ENCODE data around the gene MYEOV. TPM values are rescaled to one million over a fixed set of nuclear protein-coding genes. Genes with fewer than 3 reads are reported as not detected.
A peak's percentile ranks its signal among the peaks of the same experiment; 100 is the strongest.

Gene MYEOV
- total RNA-seq, 1 experiment from 2014 or later, result 0.52 TPM

DNA sequence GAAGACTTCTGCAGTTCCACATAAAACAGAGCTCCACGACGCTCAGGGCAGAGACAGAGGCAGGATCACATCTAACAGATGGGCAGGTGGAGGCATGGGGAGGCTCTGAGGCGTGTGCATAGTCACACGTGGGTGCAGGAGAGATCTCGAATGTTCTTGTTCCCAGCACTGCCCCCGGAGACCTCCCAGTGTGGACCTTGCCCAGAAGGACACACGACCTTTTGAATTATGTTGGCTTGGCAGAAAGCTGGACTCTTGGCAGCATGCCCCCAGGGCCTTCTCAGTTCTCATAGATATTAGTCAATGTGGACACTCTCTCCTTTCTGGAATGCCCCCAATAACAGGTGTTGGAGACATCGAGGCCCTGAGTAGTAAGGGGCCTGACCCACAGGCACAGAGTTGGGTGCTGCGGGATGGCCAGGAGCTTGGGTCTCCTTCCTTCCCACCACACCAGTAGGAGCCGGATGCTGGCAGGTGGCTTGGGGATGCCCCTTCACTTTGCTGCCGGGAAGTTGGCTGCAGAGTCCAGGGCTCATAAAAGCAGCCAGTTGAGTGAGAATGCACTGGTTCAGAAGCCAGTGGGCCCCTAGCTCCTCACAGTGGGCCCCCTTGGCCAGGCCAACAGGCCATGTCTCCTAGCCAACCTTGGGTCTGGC lies 12.1 kb downstream of the MYEOV start:
- POLR2A ChIA-PET, result interaction anchor here (0.6 kb wide), 1 partner anchor 861 kb away, joined by 4 read pairs; no protein-coding TSS in a partner anchor
- Histone ChIP-seq H3K4me1 (peaks cover 18% of the 10 kb centered on the region), H3K4me3 (ENCODE audit: low read depth, low read length) (no peak overlapping the region), H3K9me3 (no peaks in the 10 kb centered on the region), H3K36me3 (ENCODE audit: control insufficient read depth, insufficient read depth, low read length) (no peaks in the 10 kb centered on the region), H3K27me3 (replicated peaks; ENCODE audit: control insufficient read depth, insufficient read depth, low read length) (no peaks in the 10 kb centered on the region)
- DNase-seq, result no peak
- Mint-ChIP-seq H3K27me3 (ENCODE audit: insufficient read depth, unreplicated experiment) (no peaks in the 10 kb centered on the region), H3K9me3 (ENCODE audit: unreplicated experiment) (no peaks in the 10 kb centered on the region), H3K4me1 (ENCODE audit: low read depth, unreplicated experiment) (peaks cover 10% of the 10 kb centered on the region), H3K27ac (ENCODE audit: unreplicated experiment) (no peak overlapping the region), H3K36me3 (ENCODE audit: insufficient read depth, unreplicated experiment) (no peaks in the 10 kb centered on the region), H3K4me3 (ENCODE audit: unreplicated experiment) (no peak overlapping the region)
- CTCF ChIA-PET, result interaction anchor here (0.7 to 1.3 kb wide), 2 partner anchors 175 to 600 kb away, joined by 3 to 5 read pairs; no protein-coding TSS in a partner anchor
- BruUV-seq (replicated peaks), result no TSS peak
- intact Hi-C loops (cut with micrococcal nuclease; ENCODE audit: unreplicated experiment), result no loop called here
- TF ChIP-seq, protein P1, sequence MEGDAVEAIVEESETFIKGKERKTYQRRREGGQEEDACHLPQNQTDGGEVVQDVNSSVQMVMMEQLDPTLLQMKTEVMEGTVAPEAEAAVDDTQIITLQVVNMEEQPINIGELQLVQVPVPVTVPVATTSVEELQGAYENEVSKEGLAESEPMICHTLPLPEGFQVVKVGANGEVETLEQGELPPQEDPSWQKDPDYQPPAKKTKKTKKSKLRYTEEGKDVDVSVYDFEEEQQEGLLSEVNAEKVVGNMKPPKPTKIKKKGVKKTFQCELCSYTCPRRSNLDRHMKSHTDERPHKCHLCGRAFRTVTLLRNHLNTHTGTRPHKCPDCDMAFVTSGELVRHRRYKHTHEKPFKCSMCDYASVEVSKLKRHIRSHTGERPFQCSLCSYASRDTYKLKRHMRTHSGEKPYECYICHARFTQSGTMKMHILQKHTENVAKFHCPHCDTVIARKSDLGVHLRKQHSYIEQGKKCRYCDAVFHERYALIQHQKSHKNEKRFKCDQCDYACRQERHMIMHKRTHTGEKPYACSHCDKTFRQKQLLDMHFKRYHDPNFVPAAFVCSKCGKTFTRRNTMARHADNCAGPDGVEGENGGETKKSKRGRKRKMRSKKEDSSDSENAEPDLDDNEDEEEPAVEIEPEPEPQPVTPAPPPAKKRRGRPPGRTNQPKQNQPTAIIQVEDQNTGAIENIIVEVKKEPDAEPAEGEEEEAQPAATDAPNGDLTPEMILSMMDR (IDR thresholded peaks at IDR 0.05; ENCODE audit: insufficient read depth in 1 of 2, low read depth in 1 of 2, low read length in 1 of 2, severe bottlenecking in 1 of 2, unreplicated experiment in 1 of 2), result no peak

DNA sequence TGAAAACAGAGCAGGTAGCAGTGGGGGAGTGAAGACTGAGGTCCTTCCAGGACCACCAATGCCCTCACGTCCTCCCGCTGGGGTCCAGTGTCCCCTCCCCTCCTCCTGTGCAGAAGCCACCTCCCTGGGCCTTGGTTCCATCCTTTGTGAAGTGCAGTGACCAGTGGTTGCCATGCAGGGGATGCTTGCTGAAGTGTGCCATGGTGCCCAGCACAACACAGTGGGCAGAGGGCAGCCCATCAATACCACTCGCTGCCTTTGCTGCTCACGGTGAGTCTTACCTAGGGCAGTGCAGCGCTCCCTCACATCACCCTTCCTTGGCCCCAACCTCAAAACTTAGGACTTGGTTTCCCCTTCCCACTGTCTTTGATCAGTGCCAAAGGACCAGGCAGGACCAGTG lies 12.9 kb downstream of the MYEOV start:
- no peaks in the 10 kb centered on the region for H3K9me3 Mint-ChIP-seq (ENCODE audit: unreplicated experiment)
- DNase-seq, result peak in 1 of 2 experiments; percentile 30
- H3K36me3 ChIP-seq (ENCODE audit: control insufficient read depth, insufficient read depth, low read length), result no peaks in the 10 kb centered on the region
- ChIA-PET CTCF (no interaction called here), POLR2A (no interaction called here)
- H3K27ac Mint-ChIP-seq (ENCODE audit: unreplicated experiment), result no peak overlapping the region
- H3K36me3 Mint-ChIP-seq (ENCODE audit: insufficient read depth, unreplicated experiment), result no peaks in the 10 kb centered on the region
- TF ChIP-seq, protein P1 (IDR thresholded peaks at IDR 0.05; ENCODE audit: insufficient read depth in 1 of 2, low read depth in 1 of 2, low read length in 1 of 2, severe bottlenecking in 1 of 2, unreplicated experiment in 1 of 2), result no peak
- no peak overlapping the region for H3K4me3 ChIP-seq (ENCODE audit: low read depth, low read length)
- no peaks in the 10 kb centered on the region for H3K9me3 ChIP-seq
- H3K4me1 ChIP-seq, result peaks cover 11% of the 10 kb centered on the region
- H3K4me3 Mint-ChIP-seq (ENCODE audit: unreplicated experiment), result no peak overlapping the region
- no peaks in the 10 kb centered on the region for H3K27me3 ChIP-seq (replicated peaks; ENCODE audit: control insufficient read depth, insufficient read depth, low read length)
- H3K4me1 Mint-ChIP-seq (ENCODE audit: low read depth, unreplicated experiment), result peaks cover 10% of the 10 kb centered on the region
- H3K27me3 Mint-ChIP-seq (ENCODE audit: insufficient read depth, unreplicated experiment), result no peaks in the 10 kb centered on the region
- intact Hi-C loops (cut with micrococcal nuclease; ENCODE audit: unreplicated experiment), result no loop called here
- no TSS peak for BruUV-seq (replicated peaks)

DNA sequence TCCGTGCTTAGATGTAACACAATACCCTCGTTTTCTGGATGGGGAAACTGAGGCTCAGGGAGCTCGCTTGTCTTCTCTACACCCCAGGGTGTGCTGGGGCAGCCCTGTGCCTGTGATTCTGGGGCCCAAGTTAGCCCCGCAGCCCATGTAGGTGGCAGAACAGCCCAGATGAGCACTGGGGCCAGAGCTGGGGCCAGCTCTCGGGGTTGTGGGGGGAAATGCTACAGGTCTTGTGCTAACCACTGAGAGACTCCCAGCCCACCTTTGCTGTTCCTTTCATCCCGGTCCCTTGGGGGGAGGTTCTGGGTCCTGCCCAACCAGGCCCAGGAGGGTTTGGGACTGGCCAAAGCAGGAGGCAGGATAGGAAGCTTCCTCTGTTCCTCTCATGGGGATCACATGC lies 13.5 kb downstream of the MYEOV start:
- TF ChIP-seq, protein P1 (IDR thresholded peaks at IDR 0.05; ENCODE audit: insufficient read depth in 1 of 2, low read depth in 1 of 2, low read length in 1 of 2, severe bottlenecking in 1 of 2, unreplicated experiment in 1 of 2), result no peak
- ChIA-PET CTCF (no interaction called here), POLR2A (no interaction called here)
- Histone ChIP-seq H3K4me3 (ENCODE audit: low read depth, low read length) (no peak overlapping the region), H3K9me3 (no peaks in the 10 kb centered on the region), H3K4me1 (peaks cover 5% of the 10 kb centered on the region), H3K27me3 (replicated peaks; ENCODE audit: control insufficient read depth, insufficient read depth, low read length) (no peaks in the 10 kb centered on the region), H3K36me3 (ENCODE audit: control insufficient read depth, insufficient read depth, low read length) (no peaks in the 10 kb centered on the region)
- no peak overlapping the region for H3K27ac Mint-ChIP-seq (ENCODE audit: unreplicated experiment)
- H3K27me3 Mint-ChIP-seq (ENCODE audit: insufficient read depth, unreplicated experiment), result no peaks in the 10 kb centered on the region
- intact Hi-C loops (cut with micrococcal nuclease; ENCODE audit: unreplicated experiment), result no loop called here
- no peaks in the 10 kb centered on the region for H3K9me3 Mint-ChIP-seq (ENCODE audit: unreplicated experiment)
- peak in 1 of 2 experiments; percentile 21 for DNase-seq
- no TSS peak for BruUV-seq (replicated peaks)
- H3K4me3 Mint-ChIP-seq (ENCODE audit: unreplicated experiment), result no peak overlapping the region
- H3K4me1 Mint-ChIP-seq (ENCODE audit: low read depth, unreplicated experiment), result peaks cover 9% of the 10 kb centered on the region
- no peaks in the 10 kb centered on the region for H3K36me3 Mint-ChIP-seq (ENCODE audit: insufficient read depth, unreplicated experiment)

Data from Caco-2 (cell line).